Ascending aorta (tissue), 2 donors: Measurements from ENCODE around the gene OR56B1. TPM values are rescaled to one million over a fixed set of nuclear protein-coding genes. Genes with fewer than 3 reads are reported as not detected.
"Not testable (repeated sequence)": the region's sequence is repeated elsewhere in the genome, so short reads cannot be mapped to it uniquely, and the experiment has no call there.

Experiments
- DNase-seq, 2 donors: peaks; one replicate each; pipeline ENCODE4 v3.0.0-alpha.2; 2019; ENCODE audit warnings: low spot score in 2 of 2
- H3K27ac ChIP-seq, 2 donors: fragments of 200-600 bp; sonication (generic); one replicate each; pipeline ENCODE4 v1.5.1; 2016 to 2017; ENCODE audit warnings: mild to moderate bottlenecking in 1 of 2
- H3K27me3 ChIP-seq: fragments of 200-600 bp; sonication (generic); one replicate; pipeline ENCODE4 v1.5.1; 2017
- H3K36me3 ChIP-seq, 2 donors: fragments of 200-600 bp; sonication (generic); one replicate each; pipeline ENCODE4 v1.5.1; 2016
- H3K4me1 ChIP-seq, 2 donors: fragments of 200-600 bp; sonication (generic); one replicate each; pipeline ENCODE4 v1.5.1; 2016 to 2017; ENCODE audit warnings: mild to moderate bottlenecking in 1 of 2
- H3K4me3 ChIP-seq, 2 donors: fragments of 200-600 bp; sonication (generic); one replicate each; pipeline ENCODE4 v1.5.1; 2016 to 2017; ENCODE audit warnings: mild to moderate bottlenecking in 1 of 2
- H3K9me3 ChIP-seq, 2 donors: fragments of 200-600 bp; sonication (generic); one replicate each; pipeline ENCODE4 v1.5.1; 2016
- CTCF ChIP-seq, 3 experiments: fragments of 200-600 bp in 2 of 3; fragments of 450-650 bp in 1 of 3; sonication (generic) in 2 of 3; IDR thresholded peaks; one replicate each; pipeline ENCODE4 v1.5.1; 2016 to 2019; ENCODE audit warnings: antibody characterized with exemption in 3 of 3, mild to moderate bottlenecking in 1 of 3, moderate library complexity in 1 of 3
- intact Hi-C: fragments of 100-400 bp; cut with DNase I; formaldehyde crosslinking; loops from one replicate; pipeline ENCODE4 v1.15.1; 2023
- total RNA-seq: library from RNA; depleted of rRNA; stranded (reverse); fragments of >200 nt; gene quantifications from one replicate; pipeline ENCODE4 v1.1.0, GENCODE V29; 2016

The OR56B1 gene
- total RNA-seq, 1 donor from 2014 or later: not detected

- Histone ChIP-seq H3K27me3 (no peaks in the 10 kb centered on the region), H3K4me3 (no peak overlapping the region), H3K27ac (no peak overlapping the region), H3K9me3 (peaks cover 0 to 8% of the 10 kb centered on the region in 2 donors), H3K4me1 (no peaks in the 10 kb centered on the region), H3K36me3 (peaks cover 13 to 23% of the 10 kb centered on the region in 2 donors)
- intact Hi-C loops: no loop called here
- no peak for DNase-seq
- no peak for TF ChIP-seq CTCF (IDR thresholded peaks at IDR 0.05)
Observed at GRCh38 chr11:5713695-5714094, 22.6 kb upstream of the OR56B1 start.

DNA sequence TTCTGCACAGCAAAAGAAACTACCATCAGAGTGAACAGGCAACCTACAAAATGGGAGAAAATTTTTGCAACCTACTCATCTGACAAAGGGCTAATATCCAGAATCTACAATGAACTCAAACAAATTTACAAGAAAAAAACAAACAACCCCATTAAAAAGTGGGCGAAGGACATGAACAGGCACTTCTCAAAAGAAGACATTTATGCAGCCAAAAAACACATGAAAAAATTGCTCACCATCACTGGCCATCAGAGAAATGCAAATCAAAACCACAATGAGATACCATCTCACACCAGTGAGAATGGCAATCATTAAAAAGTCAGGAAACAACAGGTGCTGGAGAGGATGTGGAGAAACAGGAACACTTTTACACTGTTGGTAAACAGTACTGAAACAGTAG is 19.7 kb upstream of the OR56B1 start:
- H3K36me3 ChIP-seq, intact Hi-C loops, H3K27me3 ChIP-seq, H3K27ac ChIP-seq, H3K9me3 ChIP-seq, DNase-seq, H3K4me1 ChIP-seq, H3K4me3 ChIP-seq: not testable (repeated sequence)

- intact Hi-C loops: no loop called here
Observed at GRCh38 chr11:5719703-5720495, 16.3 kb upstream of the OR56B1 start.

GRCh38 chr11:5722622-5723021 is 13.6 kb upstream of the OR56B1 start:
- no peaks in the 10 kb centered on the region for H3K4me1 ChIP-seq
- intact Hi-C loops: no loop called here
- H3K27ac ChIP-seq: no peak overlapping the region

More at GRCh38 chr11:5719703-5720495, 16.3 kb upstream of the OR56B1 start:
- H3K27me3 ChIP-seq: no peaks in the 10 kb centered on the region
- peaks cover 0 to 8% of the 10 kb centered on the region in 2 donors for H3K9me3 ChIP-seq
- no peaks in the 10 kb centered on the region for H3K36me3 ChIP-seq
- no peaks in the 10 kb centered on the region for H3K4me1 ChIP-seq
- DNase-seq: no peak
- TF ChIP-seq CTCF (IDR thresholded peaks at IDR 0.05): no peak
- no peak overlapping the region for H3K4me3 ChIP-seq
- H3K27ac ChIP-seq: no peak overlapping the region

GRCh38 chr11:5726351-5726750 is 9.9 kb upstream of the OR56B1 start:
- no peak for DNase-seq
- Histone ChIP-seq H3K4me1 (no peaks in the 10 kb centered on the region), H3K9me3 (no peaks in the 10 kb centered on the region), H3K27me3 (no peaks in the 10 kb centered on the region), H3K36me3 (no peaks in the 10 kb centered on the region), H3K27ac (no peak overlapping the region), H3K4me3 (no peak overlapping the region)
- no peak for TF ChIP-seq CTCF (IDR thresholded peaks at IDR 0.05)
- intact Hi-C loops: no loop called here

More at GRCh38 chr11:5722622-5723021, 13.6 kb upstream of the OR56B1 start:
- no peaks in the 10 kb centered on the region for H3K9me3 ChIP-seq
- no peaks in the 10 kb centered on the region for H3K36me3 ChIP-seq
- no peak overlapping the region for H3K4me3 ChIP-seq
- no peak for TF ChIP-seq CTCF (IDR thresholded peaks at IDR 0.05)
- DNase-seq: no peak
- H3K27me3 ChIP-seq: no peaks in the 10 kb centered on the region

- H3K36me3 ChIP-seq: no peaks in the 10 kb centered on the region
- intact Hi-C loops: no loop called here
- no peak for DNase-seq
- no peak for TF ChIP-seq CTCF (IDR thresholded peaks at IDR 0.05)
- no peaks in the 10 kb centered on the region for H3K27me3 ChIP-seq
- H3K27ac ChIP-seq: no peak overlapping the region
- no peaks in the 10 kb centered on the region for H3K4me1 ChIP-seq
- H3K9me3 ChIP-seq: no peaks in the 10 kb centered on the region
- H3K4me3 ChIP-seq: no peak overlapping the region
Observed at GRCh38 chr11:5727691-5728090, 8.6 kb upstream of the OR56B1 start.
